Esophagus muscularis mucosa (tissue), 3 donors: ENCODE measurements around the gene DCAF4L1.

Experiments
- POLR2AphosphoS5 ChIP-seq, 2 donors: sonication (generic); formaldehyde crosslinking; IDR thresholded peaks; one replicate each; pipeline ENCODE4 v1.6.1; 2017; ENCODE audit warnings: antibody characterized with exemption in 2 of 2
- TF ChIP-seq, protein P1 (sequence below), 3 experiments: fragments of 200-600 bp in 2 of 3; fragments of 450-650 bp in 1 of 3; sonication (generic) in 2 of 3; IDR thresholded peaks; one replicate each; pipeline ENCODE4 v1.5.1; 2017 to 2019; ENCODE audit warnings: antibody characterized with exemption in 3 of 3, mild to moderate bottlenecking in 2 of 3, moderate library complexity in 1 of 3

DNA sequence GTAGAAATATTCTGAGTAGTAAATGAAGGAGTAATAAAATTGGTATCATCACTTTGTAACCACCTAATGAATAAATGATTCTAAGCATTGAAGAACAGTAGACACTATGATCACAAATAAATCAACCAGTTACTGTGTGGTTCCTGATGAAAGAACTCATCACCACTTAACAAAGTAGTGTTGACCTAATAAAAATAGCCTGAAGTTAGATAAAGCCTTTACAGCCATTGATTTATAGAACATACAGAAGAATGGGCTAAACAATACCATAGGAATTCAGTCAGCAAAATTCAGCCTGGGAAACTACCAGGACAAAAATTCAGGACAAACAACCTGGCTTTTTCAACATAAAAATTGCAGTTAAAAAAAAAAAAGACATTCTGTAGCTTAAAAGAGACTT lies 17.8 kb downstream of the DCAF4L1 start:
- TF ChIP-seq, protein P1, sequence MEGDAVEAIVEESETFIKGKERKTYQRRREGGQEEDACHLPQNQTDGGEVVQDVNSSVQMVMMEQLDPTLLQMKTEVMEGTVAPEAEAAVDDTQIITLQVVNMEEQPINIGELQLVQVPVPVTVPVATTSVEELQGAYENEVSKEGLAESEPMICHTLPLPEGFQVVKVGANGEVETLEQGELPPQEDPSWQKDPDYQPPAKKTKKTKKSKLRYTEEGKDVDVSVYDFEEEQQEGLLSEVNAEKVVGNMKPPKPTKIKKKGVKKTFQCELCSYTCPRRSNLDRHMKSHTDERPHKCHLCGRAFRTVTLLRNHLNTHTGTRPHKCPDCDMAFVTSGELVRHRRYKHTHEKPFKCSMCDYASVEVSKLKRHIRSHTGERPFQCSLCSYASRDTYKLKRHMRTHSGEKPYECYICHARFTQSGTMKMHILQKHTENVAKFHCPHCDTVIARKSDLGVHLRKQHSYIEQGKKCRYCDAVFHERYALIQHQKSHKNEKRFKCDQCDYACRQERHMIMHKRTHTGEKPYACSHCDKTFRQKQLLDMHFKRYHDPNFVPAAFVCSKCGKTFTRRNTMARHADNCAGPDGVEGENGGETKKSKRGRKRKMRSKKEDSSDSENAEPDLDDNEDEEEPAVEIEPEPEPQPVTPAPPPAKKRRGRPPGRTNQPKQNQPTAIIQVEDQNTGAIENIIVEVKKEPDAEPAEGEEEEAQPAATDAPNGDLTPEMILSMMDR (IDR thresholded peaks at IDR 0.05): no peak
- no peak for TF ChIP-seq POLR2AphosphoS5 (IDR thresholded peaks at IDR 0.05)
